ENCODE results near the gene ZNHIT6.
"Not testable (repeated sequence)": the region's sequence is repeated elsewhere in the genome, so short reads cannot be mapped to it uniquely, and the experiment has no call there.

The ZNHIT6 gene

DNA sequence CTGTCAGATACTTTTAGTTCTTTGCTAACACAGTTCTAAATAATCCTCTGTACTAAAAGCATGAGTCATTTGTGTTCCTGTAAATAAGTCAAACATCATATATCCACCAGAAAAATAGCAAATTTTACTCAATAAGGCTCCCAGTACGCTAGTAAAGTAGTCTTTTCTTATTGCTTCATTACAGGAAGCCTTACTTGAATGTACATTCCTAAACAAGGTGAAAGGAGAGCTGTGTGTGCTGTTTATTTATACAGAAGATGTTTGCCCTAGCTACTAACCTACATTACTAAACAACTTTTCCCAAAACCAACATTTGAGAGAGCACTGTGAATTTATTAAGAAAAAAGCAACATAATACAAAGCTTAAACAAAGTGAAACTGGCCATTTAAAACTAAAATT, 52.0 kb downstream of the ZNHIT6 start:
- H3K4me3 ChIP-seq (ENCODE audit: control insufficient read depth, low read depth, low read length), result no peak overlapping the region
- TF ChIP-seq CTCF (IDR thresholded peaks at IDR 0.05; ENCODE audit: control insufficient read depth, insufficient read depth, low read depth, low read length, missing control alignments), result no peak
- no peak for DNase-seq (ENCODE audit: low read depth)

- H3K4me3 ChIP-seq (ENCODE audit: control insufficient read depth, low read depth, low read length), result no peak overlapping the region
- no peak for TF ChIP-seq CTCF (IDR thresholded peaks at IDR 0.05; ENCODE audit: control insufficient read depth, insufficient read depth, low read depth, low read length, missing control alignments)
- no peak for DNase-seq (ENCODE audit: low read depth)
Observed at GRCh38 chr1:85655315-85655714, 52.9 kb downstream of the ZNHIT6 start.

DNA sequence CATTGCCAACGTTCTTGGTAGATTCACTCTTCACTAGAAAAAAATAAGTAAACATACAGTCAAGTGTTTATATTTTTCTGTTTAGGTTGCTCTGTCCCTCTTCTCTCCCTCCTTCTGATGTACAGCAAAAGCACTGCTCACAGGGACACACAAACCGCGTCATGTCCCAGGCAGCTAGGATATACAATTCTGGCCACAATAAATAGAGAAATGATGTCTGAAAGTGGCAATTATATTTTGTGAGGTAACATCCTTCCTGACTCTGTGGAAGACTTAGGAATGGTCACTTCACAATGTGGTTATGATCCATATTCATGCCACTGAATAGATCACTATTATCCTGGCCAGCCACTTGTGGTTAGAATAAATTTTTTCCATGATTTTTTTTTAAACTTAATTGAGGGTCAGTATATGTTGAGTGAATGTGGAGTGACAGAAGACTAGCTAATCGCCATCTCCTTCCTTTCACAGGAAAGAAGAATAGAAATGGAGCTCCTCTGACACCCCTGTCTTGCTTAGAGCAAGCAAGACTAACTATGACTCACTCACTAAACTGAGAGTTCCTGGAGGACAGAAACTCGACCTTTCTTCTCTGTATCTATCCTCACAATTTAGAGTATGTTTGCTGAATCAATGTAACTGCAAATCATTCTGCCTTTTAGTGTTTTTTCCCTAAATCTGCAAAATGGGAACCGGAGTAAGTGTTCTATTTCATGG, 54.0 kb downstream of the ZNHIT6 start:
- no peak for DNase-seq (ENCODE audit: low read depth)
- no peak for TF ChIP-seq CTCF (IDR thresholded peaks at IDR 0.05; ENCODE audit: control insufficient read depth, insufficient read depth, low read depth, low read length, missing control alignments)
- no peak overlapping the region for H3K4me3 ChIP-seq (ENCODE audit: control insufficient read depth, low read depth, low read length)

DNA sequence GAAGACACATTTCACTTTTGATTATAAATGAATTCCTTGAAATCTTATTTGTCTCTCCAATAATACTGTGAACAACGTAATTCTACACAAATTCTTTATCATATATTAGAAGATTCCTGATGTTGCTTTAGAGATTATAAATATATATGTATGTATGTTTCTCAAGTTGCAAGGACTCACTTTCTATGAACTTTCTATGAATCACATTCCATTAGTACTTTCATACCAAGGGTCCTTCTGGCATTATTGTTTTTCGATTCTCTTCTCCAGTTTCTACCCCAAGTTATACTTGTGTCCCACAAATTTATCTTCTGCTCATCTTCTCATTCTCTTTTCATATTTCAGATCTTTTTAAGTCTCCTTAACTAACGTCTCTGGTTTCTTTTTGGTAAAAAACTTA, 55.9 kb downstream of the ZNHIT6 start:
- no peak for TF ChIP-seq CTCF (IDR thresholded peaks at IDR 0.05; ENCODE audit: control insufficient read depth, insufficient read depth, low read depth, low read length, missing control alignments)
- no peak for DNase-seq (ENCODE audit: low read depth)
- H3K4me3 ChIP-seq (ENCODE audit: control insufficient read depth, low read depth, low read length), result no peak overlapping the region

DNA sequence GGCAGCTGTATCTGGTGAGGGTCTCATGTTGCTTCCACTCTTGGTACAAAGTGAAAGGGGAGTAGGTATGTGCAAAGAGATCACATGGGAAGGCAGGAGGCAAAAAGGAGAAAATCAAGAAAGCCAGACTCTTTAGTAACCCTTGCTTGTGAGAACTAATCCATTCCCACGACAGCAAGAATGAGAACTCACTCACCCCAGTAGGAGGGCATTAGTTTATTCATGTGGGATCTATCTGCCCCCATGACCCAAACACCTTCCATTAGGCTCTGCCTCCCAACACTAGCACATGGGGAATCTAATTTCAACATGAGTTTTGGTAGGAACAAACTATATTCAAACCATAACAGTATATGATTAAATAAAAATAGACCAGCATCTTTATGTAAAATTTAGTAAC, 57.6 kb downstream of the ZNHIT6 start:
- TF ChIP-seq CTCF (IDR thresholded peaks at IDR 0.05; ENCODE audit: control insufficient read depth, insufficient read depth, low read depth, low read length, missing control alignments), result no peak
- H3K4me3 ChIP-seq (ENCODE audit: control insufficient read depth, low read depth, low read length), result no peak overlapping the region
- DNase-seq (ENCODE audit: low read depth), result no peak

DNA sequence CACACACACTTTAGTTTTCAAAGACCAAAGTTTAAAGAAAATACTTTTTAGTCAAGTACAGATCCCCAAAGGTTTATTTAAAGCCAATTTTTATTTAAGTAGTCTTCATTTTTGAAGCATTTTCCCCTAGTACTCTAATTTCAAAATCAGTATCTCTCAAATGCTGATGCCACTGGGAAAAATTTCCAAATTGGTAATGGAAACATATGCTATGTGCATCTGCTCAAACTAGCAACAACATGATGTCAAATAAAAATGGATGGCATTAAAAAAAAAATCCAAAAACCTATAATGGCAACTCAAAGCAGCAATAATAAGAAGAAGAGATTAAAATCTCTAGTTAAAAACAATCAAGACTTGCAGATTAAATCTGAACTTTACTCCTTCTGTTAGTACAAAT, 58.6 kb downstream of the ZNHIT6 start:
- TF ChIP-seq CTCF (IDR thresholded peaks at IDR 0.05; ENCODE audit: control insufficient read depth, insufficient read depth, low read depth, low read length, missing control alignments), result no peak
- DNase-seq (ENCODE audit: low read depth), result no peak
- H3K4me3 ChIP-seq (ENCODE audit: control insufficient read depth, low read depth, low read length), result no peak overlapping the region

DNA sequence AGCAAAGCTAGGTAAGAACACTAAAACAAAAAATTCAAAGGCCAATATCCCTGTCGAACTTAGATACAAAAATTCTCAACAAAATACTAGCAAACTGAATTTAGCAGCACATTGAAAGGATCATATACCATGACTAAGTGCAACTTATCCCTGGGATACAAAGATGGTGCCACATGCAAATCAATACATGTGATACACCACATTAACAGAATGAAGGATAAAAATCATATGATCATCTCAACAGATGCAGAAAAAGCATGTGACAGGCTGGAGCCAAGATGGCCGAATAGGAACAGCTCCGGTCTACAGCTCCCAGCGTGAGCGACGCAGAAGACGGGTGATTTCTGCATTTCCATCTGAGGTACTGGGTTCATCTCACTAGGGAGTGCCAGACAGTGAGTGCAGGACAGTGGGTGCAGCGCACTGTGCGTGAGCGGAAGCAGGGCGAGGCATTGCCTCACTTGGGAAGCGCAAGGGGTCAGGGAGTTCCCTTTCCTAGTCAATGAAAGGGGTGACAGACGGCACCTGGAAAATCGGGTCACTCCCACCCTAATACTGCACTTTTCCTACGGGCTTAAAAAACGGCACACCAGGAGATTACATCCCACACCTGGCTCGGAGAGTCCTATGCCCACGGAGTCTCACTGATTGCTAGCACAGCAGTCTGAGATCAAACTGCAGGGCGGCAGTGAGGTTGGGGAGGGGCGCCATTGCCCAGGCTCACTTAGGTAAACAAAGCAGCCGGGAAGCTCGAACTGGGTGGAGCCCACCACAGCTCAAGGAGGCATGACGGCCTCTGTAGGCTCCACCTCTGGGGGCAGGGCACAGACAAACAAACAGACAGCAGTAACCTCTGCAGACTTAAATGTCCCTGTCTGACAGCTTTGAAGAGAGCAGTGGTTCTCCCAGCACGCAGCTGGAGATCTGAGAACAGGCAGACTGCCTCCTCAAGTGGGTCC, 66.4 kb downstream of the ZNHIT6 start:
- not testable (repeated sequence) for DNase-seq (ENCODE audit: low read depth); H3K4me3 ChIP-seq (ENCODE audit: control insufficient read depth, low read depth, low read length)

DNA sequence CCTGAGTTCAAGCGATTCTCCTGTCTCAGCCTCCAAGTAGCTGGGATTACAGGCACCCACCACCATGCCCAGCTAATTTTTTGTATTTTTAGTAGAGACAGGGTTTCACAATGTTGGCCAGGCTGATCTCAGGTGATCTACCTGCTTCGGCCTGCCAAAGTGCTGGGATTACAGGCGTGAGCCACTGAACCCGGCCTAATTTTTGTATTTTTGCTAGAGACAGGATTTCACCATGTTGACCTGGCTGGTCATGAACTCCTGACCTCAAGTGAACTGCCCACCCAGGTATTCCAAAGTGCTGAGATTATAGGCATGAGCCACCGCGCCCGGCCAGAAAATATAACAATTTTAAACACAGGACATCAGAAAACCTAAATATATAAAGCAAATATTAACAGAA, 68.3 kb downstream of the ZNHIT6 start:
- not testable (repeated sequence) for H3K4me3 ChIP-seq (ENCODE audit: control insufficient read depth, low read depth, low read length); DNase-seq (ENCODE audit: low read depth)

Measured in AG09309 (cell line).